ENCODE results near the gene KCNE2.

The KCNE2 gene

GRCh38 chr21:34343347-34343746, 20.5 kb upstream of the KCNE2 start:
- TF ChIP-seq CTCF (IDR thresholded peaks at IDR 0.05; ENCODE audit: low read depth, low read length), result no peak
- no peak overlapping the region for H3K4me3 ChIP-seq (ENCODE audit: low read depth, low read length)

- TF ChIP-seq CTCF (IDR thresholded peaks at IDR 0.05; ENCODE audit: low read depth, low read length), result no peak
Observed at GRCh38 chr21:34343838-34344381, 19.9 kb upstream of the KCNE2 start.

GRCh38 chr21:34344584-34344983, 19.2 kb upstream of the KCNE2 start:
- H3K4me3 ChIP-seq (ENCODE audit: low read depth, low read length), result no peak overlapping the region
- no peak for TF ChIP-seq CTCF (IDR thresholded peaks at IDR 0.05; ENCODE audit: low read depth, low read length)

More at GRCh38 chr21:34343838-34344381, 19.9 kb upstream of the KCNE2 start:
- no peak overlapping the region for H3K4me3 ChIP-seq (ENCODE audit: low read depth, low read length)

- no peak overlapping the region for H3K4me3 ChIP-seq (ENCODE audit: low read depth, low read length)
Observed at GRCh38 chr21:34345091-34345871, 18.5 kb upstream of the KCNE2 start.

GRCh38 chr21:34345892-34346291, 17.9 kb upstream of the KCNE2 start:
- no peak for TF ChIP-seq CTCF (IDR thresholded peaks at IDR 0.05; ENCODE audit: low read depth, low read length)
- H3K4me3 ChIP-seq (ENCODE audit: low read depth, low read length), result no peak overlapping the region

More at GRCh38 chr21:34345091-34345871, 18.5 kb upstream of the KCNE2 start:
- no peak for TF ChIP-seq CTCF (IDR thresholded peaks at IDR 0.05; ENCODE audit: low read depth, low read length)

- TF ChIP-seq CTCF (IDR thresholded peaks at IDR 0.05; ENCODE audit: low read depth, low read length), result no peak
- H3K4me3 ChIP-seq (ENCODE audit: low read depth, low read length), result no peak overlapping the region
Observed at GRCh38 chr21:34348890-34349519, 14.8 kb upstream of the KCNE2 start.

- TF ChIP-seq CTCF (IDR thresholded peaks at IDR 0.05; ENCODE audit: low read depth, low read length), result peak; percentile 38; the same call in 1 of the 2 replicates
- no peak overlapping the region for H3K4me3 ChIP-seq (ENCODE audit: low read depth, low read length)
Observed at GRCh38 chr21:34351786-34352241, 12.0 kb upstream of the KCNE2 start.
